Upper lobe of left lung (tissue), 6 donors: ENCODE data around the gene PREP. TPM values are rescaled to one million over a fixed set of nuclear protein-coding genes. Genes with fewer than 3 reads are reported as not detected.

Experiments
- ATAC-seq, 2 donors: fragments of 200-7000 bp; cut with Tn5 transposase; one replicate each; pipeline ENCODE4 v1.9.1; 2022; ENCODE audit warnings: mild to moderate bottlenecking in 2 of 2, moderate library complexity in 2 of 2; ENCODE audit not compliant: low FRiP score in 2 of 2
- DNase-seq, 2 donors: peaks; one replicate each; pipeline ENCODE4 v3.0.0-alpha.2; 2019 to 2020
- H3K27ac ChIP-seq, 4 donors: fragments of 200-600 bp; sonication (generic); one replicate each; pipeline ENCODE4 v1.5.1; 2016 to 2019
- H3K27me3 ChIP-seq, 4 donors: fragments of 200-600 bp; sonication (generic); one replicate each; pipeline ENCODE4 v1.5.1; 2017 to 2019
- H3K36me3 ChIP-seq, 4 donors: fragments of 200-600 bp; sonication (generic); one replicate each; pipeline ENCODE4 v1.5.1; 2016 to 2019
- H3K4me1 ChIP-seq, 4 donors: fragments of 200-600 bp; sonication (generic); one replicate each; pipeline ENCODE4 v1.5.1; 2018 to 2019
- H3K4me3 ChIP-seq, 4 donors: fragments of 200-600 bp; sonication (generic); one replicate each; pipeline ENCODE4 v1.5.1; 2017 to 2019; ENCODE audit warnings: mild to moderate bottlenecking in 2 of 4, moderate library complexity in 1 of 4
- H3K9me3 ChIP-seq, 4 donors: fragments of 200-600 bp; sonication (generic); one replicate each; pipeline ENCODE4 v1.5.1; 2018 to 2019
- EP300 ChIP-seq, 4 donors: sonication (generic); formaldehyde crosslinking; IDR thresholded peaks; one replicate each; pipeline ENCODE4 v1.5.1; 2017; ENCODE audit warnings: antibody characterized with exemption in 4 of 4, control low read depth in 2 of 4
- POLR2A ChIP-seq, 4 donors: fragments of 450-650 bp; IDR thresholded peaks; one replicate each; pipeline ENCODE4 v1.5.1; 2016 to 2017; ENCODE audit warnings: antibody characterized with exemption in 4 of 4, mild to moderate bottlenecking in 2 of 4
- POLR2AphosphoS5 ChIP-seq, 2 donors: sonication (generic); formaldehyde crosslinking; IDR thresholded peaks; one replicate each; pipeline ENCODE4 v1.5.1; 2017; ENCODE audit warnings: antibody characterized with exemption in 2 of 2
- whole genome bisulfite sequencing, 2 donors: methylation state at CpG; one replicate each; pipeline ENCODE4 v1.1.5; 2017 to 2018; 5-methylcytosine and 5-hydroxymethylcytosine counted together
- total RNA-seq, 6 donors: library from RNA; depleted of rRNA in 4 of 6; stranded (reverse); fragments of >200 nt in 4 of 6; gene quantifications; one replicate each; pipeline versions ENCODE4 v1.1.0 to v1.2.1, GENCODE V29; 2016 to 2021
- TF ChIP-seq, protein P1 (sequence below), 6 experiments: fragments of 450-650 bp in 4 of 6; fragments of 200-600 bp in 2 of 6; sonication (generic) in 2 of 6; IDR thresholded peaks; one replicate each; pipeline ENCODE4 v1.5.1; 2016 to 2019; ENCODE audit warnings: antibody characterized with exemption in 6 of 6
- donor health status: DM: no; HTN: no; CAD: no; lungs with moderate emphysema.
- donor health status: DM: no; HTN: yes; CAD: no; lungs with severe emphysema.

PREP gene
- total RNA-seq, 6 donors from 2014 or later: 12.1 to 31.0 (median 28.9) TPM

- TF ChIP-seq, protein P1, sequence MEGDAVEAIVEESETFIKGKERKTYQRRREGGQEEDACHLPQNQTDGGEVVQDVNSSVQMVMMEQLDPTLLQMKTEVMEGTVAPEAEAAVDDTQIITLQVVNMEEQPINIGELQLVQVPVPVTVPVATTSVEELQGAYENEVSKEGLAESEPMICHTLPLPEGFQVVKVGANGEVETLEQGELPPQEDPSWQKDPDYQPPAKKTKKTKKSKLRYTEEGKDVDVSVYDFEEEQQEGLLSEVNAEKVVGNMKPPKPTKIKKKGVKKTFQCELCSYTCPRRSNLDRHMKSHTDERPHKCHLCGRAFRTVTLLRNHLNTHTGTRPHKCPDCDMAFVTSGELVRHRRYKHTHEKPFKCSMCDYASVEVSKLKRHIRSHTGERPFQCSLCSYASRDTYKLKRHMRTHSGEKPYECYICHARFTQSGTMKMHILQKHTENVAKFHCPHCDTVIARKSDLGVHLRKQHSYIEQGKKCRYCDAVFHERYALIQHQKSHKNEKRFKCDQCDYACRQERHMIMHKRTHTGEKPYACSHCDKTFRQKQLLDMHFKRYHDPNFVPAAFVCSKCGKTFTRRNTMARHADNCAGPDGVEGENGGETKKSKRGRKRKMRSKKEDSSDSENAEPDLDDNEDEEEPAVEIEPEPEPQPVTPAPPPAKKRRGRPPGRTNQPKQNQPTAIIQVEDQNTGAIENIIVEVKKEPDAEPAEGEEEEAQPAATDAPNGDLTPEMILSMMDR (IDR thresholded peaks at IDR 0.05): no peak
- peak in 1 of 4 donors; percentile 50 for TF ChIP-seq EP300 (IDR thresholded peaks at IDR 0.05)
- peak overlapping the region in 2 of 4 donors; percentile 21 to 45 for H3K27ac ChIP-seq
- H3K4me3 ChIP-seq: no peak overlapping the region
- WGBS, 2 donors: 73% methylated on average over 4 of the region's 4 CpGs
- DNase-seq (peak in 1 of 2 donors; percentile 76), ATAC-seq (peak; percentile 71 to 94)
- peaks cover 0 to 43% (median 14%) of the 10 kb centered on the region in 4 donors for H3K36me3 ChIP-seq
- H3K9me3 ChIP-seq: no peaks in the 10 kb centered on the region
- H3K27me3 ChIP-seq: no peaks in the 10 kb centered on the region
- peaks cover 0 to 7% (median 3%) of the 10 kb centered on the region in 4 donors for H3K4me1 ChIP-seq
These were observed 28.9 kb downstream of the PREP start for GRCh38 chr6:105374010-105374420.

- Histone ChIP-seq H3K9me3 (no peaks in the 10 kb centered on the region), H3K36me3 (peaks cover 0 to 49% (median 14%) of the 10 kb centered on the region in 4 donors), H3K4me1 (peaks cover 0 to 7% (median 3%) of the 10 kb centered on the region in 4 donors), H3K27ac (peak overlapping the region in 2 of 4 donors; percentile 21 to 45), H3K4me3 (no peak overlapping the region), H3K27me3 (no peaks in the 10 kb centered on the region)
- DNase-seq: no peak
- no peak for ATAC-seq
- WGBS, 2 donors: 89 to 98% methylated on average over 6 of the region's 6 CpGs
- no peak for TF ChIP-seq POLR2A (IDR thresholded peaks at IDR 0.05)
- TF ChIP-seq POLR2AphosphoS5 (IDR thresholded peaks at IDR 0.05): no peak
These were observed 29.4 kb downstream of the PREP start for GRCh38 chr6:105373481-105373880.

GRCh38 chr6:105372849-105373182 is 30.1 kb downstream of the PREP start:
- DNase-seq: no peak
- no peak overlapping the region for H3K27ac ChIP-seq
- TF ChIP-seq EP300 (IDR thresholded peaks at IDR 0.05): no peak
- TF ChIP-seq, protein P1 (IDR thresholded peaks at IDR 0.05): no peak
- TF ChIP-seq POLR2AphosphoS5 (IDR thresholded peaks at IDR 0.05): no peak
- TF ChIP-seq POLR2A (IDR thresholded peaks at IDR 0.05): no peak
- ATAC-seq: no peak
- H3K36me3 ChIP-seq: peaks cover 0 to 55% (median 14%) of the 10 kb centered on the region in 4 donors
- peaks cover 0 to 7% (median 3%) of the 10 kb centered on the region in 4 donors for H3K4me1 ChIP-seq
- H3K9me3 ChIP-seq: no peaks in the 10 kb centered on the region
- H3K27me3 ChIP-seq: no peaks in the 10 kb centered on the region
- no peak overlapping the region for H3K4me3 ChIP-seq
- 90 to 96% methylated on average over 3 of the region's 3 CpGs for WGBS, 2 donors

DNA sequence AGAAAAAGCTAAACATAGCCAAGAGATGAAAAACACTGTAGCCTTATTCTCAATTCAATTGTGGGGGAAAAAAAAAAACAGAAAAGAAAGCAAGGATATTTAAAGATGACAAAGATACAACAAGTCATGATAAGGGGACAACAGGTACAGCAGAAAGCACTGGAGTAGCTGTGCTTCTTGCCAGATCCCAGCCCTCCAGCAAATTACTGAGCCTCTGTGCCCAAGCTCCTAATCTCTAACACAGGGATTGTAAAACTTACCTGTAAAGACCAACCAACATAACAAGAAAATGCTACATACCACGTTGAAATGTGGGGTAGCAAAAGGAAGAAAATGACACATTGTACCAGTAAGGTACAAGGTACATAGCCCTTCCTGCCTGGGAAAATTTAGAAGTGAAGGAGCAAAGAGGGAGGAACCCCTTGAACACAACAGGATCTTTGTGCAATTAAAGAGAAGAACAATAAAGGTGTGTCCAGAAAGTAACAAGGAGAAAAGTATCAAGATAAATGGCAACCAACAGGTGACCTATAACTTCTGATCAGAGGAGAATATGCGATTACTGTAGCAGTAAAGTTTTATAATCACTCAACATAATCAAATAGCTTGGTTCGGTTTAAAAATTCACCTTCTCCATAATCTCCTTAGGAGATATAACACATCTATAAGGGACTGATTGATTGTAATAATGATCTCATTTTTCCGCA is 30.6 kb downstream of the PREP start:
- TF ChIP-seq, protein P1 (IDR thresholded peaks at IDR 0.05): no peak
- TF ChIP-seq EP300 (IDR thresholded peaks at IDR 0.05) (no peak), POLR2A (IDR thresholded peaks at IDR 0.05) (no peak), POLR2AphosphoS5 (IDR thresholded peaks at IDR 0.05) (no peak)
- peaks cover 0 to 7% (median 3%) of the 10 kb centered on the region in 4 donors for H3K4me1 ChIP-seq
- 86 to 88% methylated on average over 4 of the region's 4 CpGs for WGBS, 2 donors
- peaks cover 0 to 58% (median 15%) of the 10 kb centered on the region in 4 donors for H3K36me3 ChIP-seq
- no peak for DNase-seq
- no peak overlapping the region for H3K27ac ChIP-seq
- ATAC-seq: no peak
- no peaks in the 10 kb centered on the region for H3K27me3 ChIP-seq
- no peak overlapping the region for H3K4me3 ChIP-seq
- H3K9me3 ChIP-seq: no peaks in the 10 kb centered on the region

- WGBS, 2 donors: 62 to 63% methylated on average over 1 of the region's 1 CpG
- TF ChIP-seq POLR2AphosphoS5 (IDR thresholded peaks at IDR 0.05) (no peak), POLR2A (IDR thresholded peaks at IDR 0.05) (no peak), EP300 (IDR thresholded peaks at IDR 0.05) (no peak)
- TF ChIP-seq, protein P1 (IDR thresholded peaks at IDR 0.05): no peak
- H3K27me3 ChIP-seq: no peaks in the 10 kb centered on the region
- H3K9me3 ChIP-seq: no peaks in the 10 kb centered on the region
- peaks cover 0 to 7% (median 2%) of the 10 kb centered on the region in 4 donors for H3K4me1 ChIP-seq
- H3K27ac ChIP-seq: no peak overlapping the region
- peaks cover 0 to 53% (median 14%) of the 10 kb centered on the region in 4 donors for H3K36me3 ChIP-seq
- no peak for ATAC-seq
- no peak for DNase-seq
- H3K4me3 ChIP-seq: no peak overlapping the region
These were observed 32.5 kb downstream of the PREP start for GRCh38 chr6:105370351-105370750.
